HepG2 (cell line): ENCODE results near the gene PHYHIPL. TPM values are rescaled to one million over a fixed set of nuclear protein-coding genes. Genes with fewer than 3 reads are reported as not detected.

Experiments
- ATAC-seq: fragments of 200-7000 bp; cut with Tn5 transposase; 3 replicates; pipeline ENCODE4 v1.9.1; 2020; ENCODE audit warnings: mild to moderate bottlenecking, moderate library complexity
- BruUV-seq: library from RNA; stranded (reverse); fragments of 400-500 nt; replicated peaks from 2 replicates; lab custom pipeline; 2021; lab: Mats Ljungman, UMichigan
- CTCF ChIA-PET: fragments of 300-600 bp; formaldehyde crosslinking; extraction: SDS; loops from one replicate; lab custom pipeline; 2021; ENCODE audit warnings: low total read pairs, inconsistent platforms, low intra/inter-chr PET ratio; lab: Yijun Ruan, JAX
- POLR2A ChIA-PET: fragments of 350-600 bp; sonication (Branson Sonifier 250); formaldehyde crosslinking; loops from one replicate; lab custom pipeline; 2020; ENCODE audit warnings: antibody characterized with exemption, inconsistent platforms; lab: Yijun Ruan, JAX
- DNase-seq: peaks from one replicate; pipeline ENCODE4 v3.0.0-alpha.2; 2015; ENCODE audit warnings: low spot score
- FAIRE-seq: peaks from 3 replicates; lab custom pipeline; 2011; peaks lifted over from hg19 to GRCh38; lab: Jason Lieb, UNC
- H2AFZ ChIP-seq: one replicate; pipeline ENCODE4 v1.6.1; 2011; ENCODE audit warnings: low read length, inconsistent platforms
- H3K27ac ChIP-seq: fragments of 300-600 bp; 3 replicates; pipeline ENCODE4 v1.8.0; 2011; ENCODE audit warnings: mixed run types, mild to moderate bottlenecking, mixed read lengths, low read length, inconsistent platforms; ENCODE audit not compliant: insufficient read depth; ENCODE audit errors: extremely low read length
- H3K27me3 ChIP-seq, 2 experiments: fragments of 200-600 bp in 1 of 2; 2 replicates in 1 of 2; 3 replicates in 1 of 2; pipeline versions ENCODE4 v1.6.0 to v1.8.0; 2011; ENCODE audit warnings: low read length in 2 of 2, mild to moderate bottlenecking in 2 of 2, moderate library complexity in 2 of 2, inconsistent platforms in 1 of 2; ENCODE audit not compliant: insufficient read depth in 2 of 2, control insufficient read depth in 1 of 2
- H3K36me3 ChIP-seq, 2 experiments: fragments of 200-600 bp in 1 of 2; replicated peaks in 1 of 2; 2 replicates in 1 of 2; 3 replicates in 1 of 2; pipeline versions ENCODE4 v1.5.1 to v1.8.0; 2011; ENCODE audit warnings: low read length in 2 of 2, inconsistent platforms in 1 of 2; ENCODE audit not compliant: insufficient read depth in 2 of 2, control insufficient read depth in 1 of 2
- H3K4me1 ChIP-seq: 2 replicates; pipeline ENCODE4 v1.5.1; 2012; ENCODE audit warnings: low read length, inconsistent platforms; ENCODE audit not compliant: insufficient read depth
- H3K4me2 ChIP-seq: 2 replicates; pipeline ENCODE4 v1.6.0; 2011; ENCODE audit warnings: low read depth, low read length, inconsistent platforms
- H3K4me3 ChIP-seq, 3 experiments: fragments of 200-600 bp in 1 of 3; sonication (generic), shearing (Covaris generic) in 1 of 3; replicated peaks in 1 of 3; 2 replicates each; pipeline ENCODE4 v1.5.1; 2011 to 2016; ENCODE audit warnings: low read length in 3 of 3, inconsistent platforms in 2 of 3, low read depth in 2 of 3, mild to moderate bottlenecking in 2 of 3, control low read depth in 1 of 3, mixed read lengths in 1 of 3; ENCODE audit not compliant: insufficient read depth in 1 of 3
- H3K79me2 ChIP-seq: one replicate; pipeline ENCODE4 v1.6.1; 2011; ENCODE audit warnings: low read length, inconsistent platforms; ENCODE audit not compliant: insufficient read depth
- H3K9ac ChIP-seq: 2 replicates; pipeline ENCODE4 v1.6.0; 2011; ENCODE audit warnings: mild to moderate bottlenecking, low read depth, low read length, inconsistent platforms; ENCODE audit not compliant: insufficient read depth
- H3K9me3 ChIP-seq: 2 replicates; pipeline ENCODE4 v1.5.1; 2012; ENCODE audit warnings: mild to moderate bottlenecking, low read length
- H4K20me1 ChIP-seq: 2 replicates; pipeline ENCODE4 v1.6.0; 2011; ENCODE audit warnings: inconsistent platforms, mild to moderate bottlenecking, low read length, moderate library complexity; ENCODE audit not compliant: insufficient read depth
- AHR ChIP-seq: IDR thresholded peaks from 2 replicates; pipeline ENCODE4 v1.6.1; 2018; ENCODE audit warnings: missing genetic modification reagents, missing compliant biosample characterization
- DR1 ChIP-seq: sonication (generic); formaldehyde crosslinking; IDR thresholded peaks from 2 replicates; pipeline ENCODE4 v1.8.0; 2021; ENCODE audit warnings: mild to moderate bottlenecking, missing genetic modification reagents, inconsistent platforms
- DRAP1 ChIP-seq: IDR thresholded peaks from 2 replicates; pipeline ENCODE4 v1.6.1; 2016; ENCODE audit warnings: missing genetic modification reagents, missing compliant biosample characterization
- PHF5A ChIP-seq: IDR thresholded peaks from one replicate; pipeline ENCODE4 v1.6.1; 2018; ENCODE audit warnings: low read depth, missing genetic modification reagents; ENCODE audit not compliant: unreplicated experiment
- ZBTB26 ChIP-seq: IDR thresholded peaks from 2 replicates; pipeline ENCODE4 v1.6.1; 2016; ENCODE audit warnings: missing compliant biosample characterization, missing genetic modification reagents, borderline replicate concordance
- ZNF10 ChIP-seq: sonication (generic); formaldehyde crosslinking; IDR thresholded peaks from 2 replicates; pipeline ENCODE4 v1.4.0; 2020; ENCODE audit warnings: mild to moderate bottlenecking, low read depth, missing genetic modification reagents, borderline replicate concordance
- ZNF790 ChIP-seq: sonication (generic); formaldehyde crosslinking; IDR thresholded peaks from 2 replicates; pipeline ENCODE4 v1.8.0; 2022; ENCODE audit warnings: missing genetic modification reagents, mild to moderate bottlenecking, borderline replicate concordance
- WGBS: methylation state at CpG from one replicate; pipeline ENCODE4 v1.1.6; 2017; ENCODE audit warnings: low lambda C conversion rate; 5-methylcytosine and 5-hydroxymethylcytosine counted together
- in situ Hi-C: cut with HindIII; loops from 2 replicates; pipeline ENCODE4 v1.10.0; 2017; ENCODE audit warnings: low pct_unique_long_range_greater_than_20kb; ENCODE audit not compliant: extremely low pct_ligation_motif_present
- intact Hi-C: fragments of 100-400 bp; cut with micrococcal nuclease; formaldehyde crosslinking; loops from one replicate; pipeline ENCODE4 v1.10.0; 2022; ENCODE audit not compliant: unreplicated experiment
- polyA plus RNA-seq, 8 experiments: library from polyadenylated mRNA; depleted of rRNA in 3 of 8; stranded (reverse) in 7 of 8; unstranded in 1 of 8; fragments of >200 nt; fragmentation: Illumina TruSeq in 4 of 8; extraction: Trizol in 4 of 8; gene quantifications; 2 replicates each; pipeline versions ENCODE4 v1.2.1 to v1.2.3, GENCODE V29; 2011 to 2016; ENCODE audit warnings: low read depth in 4 of 8, missing spikeins in 1 of 8, mixed read lengths in 1 of 8; ENCODE audit not compliant: insufficient read depth in 1 of 8
- total RNA-seq, 5 experiments: library from RNA; depleted of rRNA; stranded (reverse); fragments of >200 nt; fragmentation: Illumina TruSeq; extraction: Trizol; gene quantifications; 2 replicates each; pipeline ENCODE4 v1.2.3, GENCODE V29; 2016; ENCODE audit warnings: low read depth in 1 of 5
- TF ChIP-seq, protein P1 (sequence below): IDR thresholded peaks from 2 replicates; pipeline ENCODE4 v1.6.1; 2012; ENCODE audit warnings: low read length, improper control_type of control experiment

Gene PHYHIPL
- total and polyA plus RNA-seq, 2 of the 13 experiments (the other 11 are each of a cell fraction or from before 2014, with no cell fraction given): 40.6 to 78.5 TPM

DNA sequence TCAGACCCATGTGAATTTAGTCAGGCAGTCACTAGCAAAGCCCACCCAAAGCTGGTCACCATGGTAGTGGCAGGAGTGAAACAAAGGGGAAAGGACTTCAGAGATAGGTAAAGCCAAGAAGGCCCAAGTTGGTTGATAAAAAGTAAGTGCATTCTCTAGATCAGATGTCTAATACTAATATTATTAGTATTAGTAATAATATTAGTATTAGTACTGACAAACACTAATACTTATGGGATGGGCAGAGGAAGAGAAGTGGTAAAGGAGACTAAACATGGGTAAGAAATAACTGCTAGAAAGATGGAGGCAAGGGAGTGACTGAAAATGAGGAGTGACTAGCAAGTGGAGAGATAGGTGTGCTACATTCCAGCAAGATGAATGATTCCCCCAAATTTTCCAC, 46.6 kb upstream of the PHYHIPL start (continued):
- TF ChIP-seq ZBTB26 (no peak), AHR (CRISPR knock-in tag) (no peak), ZNF790 (no peak), DR1 (CRISPR knock-in tag) (no peak), PHF5A (CRISPR knock-in tag) (no peak), DRAP1 (no peak)
- TF ChIP-seq, protein P1, sequence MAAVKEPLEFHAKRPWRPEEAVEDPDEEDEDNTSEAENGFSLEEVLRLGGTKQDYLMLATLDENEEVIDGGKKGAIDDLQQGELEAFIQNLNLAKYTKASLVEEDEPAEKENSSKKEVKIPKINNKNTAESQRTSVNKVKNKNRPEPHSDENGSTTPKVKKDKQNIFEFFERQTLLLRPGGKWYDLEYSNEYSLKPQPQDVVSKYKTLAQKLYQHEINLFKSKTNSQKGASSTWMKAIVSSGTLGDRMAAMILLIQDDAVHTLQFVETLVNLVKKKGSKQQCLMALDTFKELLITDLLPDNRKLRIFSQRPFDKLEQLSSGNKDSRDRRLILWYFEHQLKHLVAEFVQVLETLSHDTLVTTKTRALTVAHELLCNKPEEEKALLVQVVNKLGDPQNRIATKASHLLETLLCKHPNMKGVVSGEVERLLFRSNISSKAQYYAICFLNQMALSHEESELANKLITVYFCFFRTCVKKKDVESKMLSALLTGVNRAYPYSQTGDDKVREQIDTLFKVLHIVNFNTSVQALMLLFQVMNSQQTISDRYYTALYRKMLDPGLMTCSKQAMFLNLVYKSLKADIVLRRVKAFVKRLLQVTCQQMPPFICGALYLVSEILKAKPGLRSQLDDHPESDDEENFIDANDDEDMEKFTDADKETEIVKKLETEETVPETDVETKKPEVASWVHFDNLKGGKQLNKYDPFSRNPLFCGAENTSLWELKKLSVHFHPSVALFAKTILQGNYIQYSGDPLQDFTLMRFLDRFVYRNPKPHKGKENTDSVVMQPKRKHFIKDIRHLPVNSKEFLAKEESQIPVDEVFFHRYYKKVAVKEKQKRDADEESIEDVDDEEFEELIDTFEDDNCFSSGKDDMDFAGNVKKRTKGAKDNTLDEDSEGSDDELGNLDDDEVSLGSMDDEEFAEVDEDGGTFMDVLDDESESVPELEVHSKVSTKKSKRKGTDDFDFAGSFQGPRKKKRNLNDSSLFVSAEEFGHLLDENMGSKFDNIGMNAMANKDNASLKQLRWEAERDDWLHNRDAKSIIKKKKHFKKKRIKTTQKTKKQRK: no peak

GRCh38 chr10:59131666-59132065, 44.8 kb upstream of the PHYHIPL start:
- ChIA-PET CTCF (no interaction called here), POLR2A (no interaction called here)
- intact Hi-C loops (no loop called here), in situ Hi-C loops (no loop called here)
- no peak overlapping the region for H3K9ac ChIP-seq
- H3K9me3 ChIP-seq: no peaks in the 10 kb centered on the region
- H3K4me3 ChIP-seq: no peak overlapping the region
- WGBS: 97% methylated on average over 1 of the region's 1 CpG
- H3K4me1 ChIP-seq: peaks cover 34% of the 10 kb centered on the region
- no peak overlapping the region for H3K4me2 ChIP-seq
- no peak overlapping the region for H3K27ac ChIP-seq
- no peak for TF ChIP-seq ZNF10
- H4K20me1 ChIP-seq: no peaks in the 10 kb centered on the region
- no peaks in the 10 kb centered on the region for H3K79me2 ChIP-seq
- DNase-seq: no peak
- no TSS peak for BruUV-seq
- ATAC-seq: no peak
- no peaks in the 10 kb centered on the region for H3K27me3 ChIP-seq
- H3K36me3 ChIP-seq: no peaks in the 10 kb centered on the region
- no peak for FAIRE-seq
- H2AFZ ChIP-seq: no peak overlapping the region
